Spleen (tissue), 7 donors: ENCODE measurements around the gene PRSS2.

ENCODE experiments used
- CTCF ChIP-seq, 11 experiments: fragments of 200-600 bp in 7 of 11; fragments of 450-650 bp in 4 of 11; sonication (generic) in 4 of 11; IDR thresholded peaks in 8 of 11; conservative IDR thresholded peaks in 3 of 11; 1 replicate in 7 of 11; 2 replicates in 4 of 11; pipeline versions ENCODE4 v1.4.0 to v1.8.0; 2016 to 2021; ENCODE audit warnings: antibody characterized with exemption in 11 of 11, inconsistent platforms in 4 of 11, mild to moderate bottlenecking in 1 of 11
- POLR2A ChIP-seq, 3 donors: fragments of 450-650 bp; IDR thresholded peaks; one replicate each; pipeline ENCODE4 v1.5.1; 2017; ENCODE audit warnings: antibody characterized with exemption in 3 of 3, mild to moderate bottlenecking in 1 of 3
- POLR2AphosphoS5 ChIP-seq, 3 donors: sonication (generic); formaldehyde crosslinking; IDR thresholded peaks; one replicate each; pipeline ENCODE4 v1.5.1; 2017; ENCODE audit warnings: antibody characterized with exemption in 3 of 3
- donor health status: DM: no; HTN: no; CAD: no; lungs with moderate emphysema.
- donor health status: DM: no; HTN: no; CAD: no.
- donor health status: DM: no; HTN: no; CAD: no.

GRCh38 chr7:142799437-142799835 is 28.7 kb downstream of the PRSS2 start:
- TF ChIP-seq POLR2A (IDR thresholded peaks at IDR 0.05) (no peak), CTCF (IDR thresholded peaks at IDR 0.05 in 8 of 11, conservative IDR thresholded peaks at IDR 0.05 in 3 of 11) (no peak), POLR2AphosphoS5 (IDR thresholded peaks at IDR 0.05) (no peak)
